ENCODE data around the gene CD70. TPM values are rescaled to one million over a fixed set of nuclear protein-coding genes. Genes with fewer than 3 reads are reported as not detected.

The CD70 gene
- total and polyA plus RNA-seq, 2 donors (not counting 1 experiment from before 2014, with no cell fraction given) = 23.9 to 49.1 TPM

DNA sequence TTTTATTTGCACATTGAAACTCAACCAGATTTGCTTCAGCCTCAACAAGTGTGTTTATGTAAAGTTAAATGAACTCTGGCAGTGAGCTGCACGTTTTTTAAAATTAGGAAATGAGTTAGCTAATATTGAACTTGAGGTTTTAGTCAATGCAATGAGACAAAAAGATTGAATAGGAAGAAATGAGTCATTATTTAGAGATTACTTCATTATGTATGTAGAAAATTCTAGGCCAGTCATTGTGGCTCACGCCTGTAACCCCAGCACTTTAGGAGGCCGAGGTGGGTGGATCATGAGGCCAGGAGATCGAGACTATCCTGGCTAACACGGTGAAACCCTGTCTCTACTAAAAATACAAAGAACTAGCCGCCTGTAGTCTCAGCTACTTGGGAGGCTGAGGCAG, 22.8 kb upstream of the CD70 start:
- intact Hi-C loops (cut with micrococcal nuclease) = no loop called here
- peaks cover 0 to 14% (median 5%) of the 10 kb centered on the region in 4 experiments for H3K27me3 ChIP-seq (replicated peaks in 1 of 4; ENCODE audit: control extremely low read depth in 1 of 4, control insufficient read depth in 3 of 4, insufficient read depth in 4 of 4, low read length in 3 of 4)
- ChIA-PET CTCF (interaction anchor here (0.6 to 0.7 kb wide), 2 partner anchors 54 to 235 kb away, joined by 3 read pairs; no protein-coding TSS in a partner anchor), POLR2A (interaction anchor here (0.6 to 0.7 kb wide), 2 partner anchors 36 to 93 kb away, joined by 4 to 5 read pairs; no protein-coding TSS in a partner anchor)
- H2AFZ ChIP-seq (ENCODE audit: insufficient read depth, low read depth, low read length, poor library complexity, severe bottlenecking) = no peak overlapping the region
- ATAC-seq (ENCODE audit: low read depth) = no peak
- H3K4me2 ChIP-seq (replicated peaks; ENCODE audit: low read depth, low read length, poor library complexity, severe bottlenecking) = no peak overlapping the region
- no peaks in the 10 kb centered on the region for H3K36me3 ChIP-seq (replicated peaks in 1 of 2; ENCODE audit: control extremely low read depth in 1 of 2, control insufficient read depth in 1 of 2, extremely low read depth in 1 of 2, insufficient read depth in 2 of 2, low read length in 1 of 2)
- H3K9ac ChIP-seq (ENCODE audit: low read length) = no peak overlapping the region
- no peak overlapping the region for H3K4me3 ChIP-seq (ENCODE audit: control extremely low read depth in 1 of 5, extremely low read depth in 1 of 5, insufficient read depth in 1 of 5, low read depth in 2 of 5, low read length in 4 of 5)
- no peak for TF ChIP-seq EZH2 (IDR thresholded peaks at IDR 0.05; ENCODE audit: borderline replicate concordance, insufficient read depth, low read depth, low read length, poor library complexity, severe bottlenecking)
- TF ChIP-seq, protein P1, sequence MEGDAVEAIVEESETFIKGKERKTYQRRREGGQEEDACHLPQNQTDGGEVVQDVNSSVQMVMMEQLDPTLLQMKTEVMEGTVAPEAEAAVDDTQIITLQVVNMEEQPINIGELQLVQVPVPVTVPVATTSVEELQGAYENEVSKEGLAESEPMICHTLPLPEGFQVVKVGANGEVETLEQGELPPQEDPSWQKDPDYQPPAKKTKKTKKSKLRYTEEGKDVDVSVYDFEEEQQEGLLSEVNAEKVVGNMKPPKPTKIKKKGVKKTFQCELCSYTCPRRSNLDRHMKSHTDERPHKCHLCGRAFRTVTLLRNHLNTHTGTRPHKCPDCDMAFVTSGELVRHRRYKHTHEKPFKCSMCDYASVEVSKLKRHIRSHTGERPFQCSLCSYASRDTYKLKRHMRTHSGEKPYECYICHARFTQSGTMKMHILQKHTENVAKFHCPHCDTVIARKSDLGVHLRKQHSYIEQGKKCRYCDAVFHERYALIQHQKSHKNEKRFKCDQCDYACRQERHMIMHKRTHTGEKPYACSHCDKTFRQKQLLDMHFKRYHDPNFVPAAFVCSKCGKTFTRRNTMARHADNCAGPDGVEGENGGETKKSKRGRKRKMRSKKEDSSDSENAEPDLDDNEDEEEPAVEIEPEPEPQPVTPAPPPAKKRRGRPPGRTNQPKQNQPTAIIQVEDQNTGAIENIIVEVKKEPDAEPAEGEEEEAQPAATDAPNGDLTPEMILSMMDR (IDR thresholded peaks at IDR 0.05) = no peak
- Mint-ChIP-seq H3K9me3 (ENCODE audit: insufficient read depth) (peaks cover 3% of the 10 kb centered on the region), H3K27ac (no peak overlapping the region), H3K4me1 (peaks cover 4% of the 10 kb centered on the region), H3K4me3 (no peak overlapping the region), H3K27me3 (peaks cover 50% of the 10 kb centered on the region)
- no peaks in the 10 kb centered on the region for H4K20me1 ChIP-seq (ENCODE audit: control insufficient read depth, insufficient read depth, low read length, poor library complexity, severe bottlenecking)
- H3K4me1 ChIP-seq (ENCODE audit: control insufficient read depth in 2 of 2, insufficient read depth in 2 of 2, low read length in 2 of 2) = no peaks in the 10 kb centered on the region
- DNase-seq = no peak
- WGBS (ENCODE audit: insufficient coverage) = 26% methylated on average over 2 of the region's 6 CpGs
- no peaks in the 10 kb centered on the region for H3K79me2 ChIP-seq (ENCODE audit: control insufficient read depth, insufficient read depth, low read length)
- H3K9me3 ChIP-seq (ENCODE audit: control extremely low read depth in 1 of 3, control insufficient read depth in 2 of 3, insufficient read depth in 1 of 3, low read length in 2 of 3) = peaks cover 3 to 9% (median 6%) of the 10 kb centered on the region in 3 donors
- H3K27ac ChIP-seq (ENCODE audit: low read length in 2 of 2) = no peak overlapping the region

DNA sequence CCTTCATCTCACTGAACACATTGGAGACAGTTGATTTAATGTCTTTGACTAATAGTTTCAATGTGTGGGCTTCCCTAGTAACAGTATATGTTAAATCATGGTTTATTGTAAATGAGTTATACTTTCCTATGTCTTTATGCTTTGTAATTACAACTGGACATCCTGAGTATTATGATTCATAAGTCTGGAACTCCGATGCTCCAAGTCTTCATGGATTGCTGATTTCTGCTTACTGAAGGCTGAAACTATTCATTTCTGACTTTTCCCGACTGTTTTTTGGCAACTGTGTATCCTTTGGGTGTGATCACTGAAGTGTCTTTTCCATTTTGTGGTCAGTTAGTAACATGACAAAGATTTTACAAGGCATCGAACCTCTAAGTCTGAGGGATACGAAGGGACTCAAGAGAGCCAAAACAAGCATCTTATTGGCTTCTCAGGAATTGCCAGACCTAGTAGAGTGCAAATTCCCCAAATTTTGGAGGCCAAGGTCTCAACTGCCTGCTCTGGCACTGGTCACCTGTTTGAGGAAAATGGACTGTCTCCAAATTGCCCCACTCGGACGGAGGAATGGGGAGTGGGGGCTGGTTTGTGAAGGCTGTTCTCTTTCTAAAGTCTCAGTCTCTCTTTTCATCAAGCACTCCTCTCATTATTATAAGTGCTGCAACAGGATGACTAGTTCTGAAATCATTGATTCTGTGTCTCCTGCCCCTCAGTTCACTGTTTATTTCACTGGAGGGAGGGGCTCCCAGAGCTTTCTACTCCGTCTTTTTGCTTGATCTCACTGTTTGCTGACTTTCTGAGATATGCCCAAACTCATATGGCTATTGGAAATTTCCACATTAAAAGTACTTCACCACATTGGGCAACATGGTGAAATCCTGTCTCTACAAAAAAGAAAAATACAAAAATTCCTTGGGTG, 20.2 kb upstream of the CD70 start:
- H3K4me1 Mint-ChIP-seq = peaks cover 4% of the 10 kb centered on the region
- Histone ChIP-seq H3K4me3 (ENCODE audit: control extremely low read depth in 1 of 5, extremely low read depth in 1 of 5, insufficient read depth in 1 of 5, low read depth in 2 of 5, low read length in 4 of 5) (no peak overlapping the region), H3K27ac (ENCODE audit: low read length in 2 of 2) (no peak overlapping the region), H3K36me3 (replicated peaks in 1 of 2; ENCODE audit: control extremely low read depth in 1 of 2, control insufficient read depth in 1 of 2, extremely low read depth in 1 of 2, insufficient read depth in 2 of 2, low read length in 1 of 2) (no peaks in the 10 kb centered on the region), H3K27me3 (replicated peaks in 1 of 4; ENCODE audit: control extremely low read depth in 1 of 4, control insufficient read depth in 3 of 4, insufficient read depth in 4 of 4, low read length in 3 of 4) (peaks cover 0 to 12% (median 5%) of the 10 kb centered on the region in 4 experiments), H3K9me3 (ENCODE audit: control extremely low read depth in 1 of 3, control insufficient read depth in 2 of 3, insufficient read depth in 1 of 3, low read length in 2 of 3) (no peaks in the 10 kb centered on the region), H3K4me2 (replicated peaks; ENCODE audit: low read depth, low read length, poor library complexity, severe bottlenecking) (no peak overlapping the region), H3K4me1 (ENCODE audit: control insufficient read depth in 2 of 2, insufficient read depth in 2 of 2, low read length in 2 of 2) (no peaks in the 10 kb centered on the region), H4K20me1 (ENCODE audit: control insufficient read depth, insufficient read depth, low read length, poor library complexity, severe bottlenecking) (no peaks in the 10 kb centered on the region), H3K9ac (ENCODE audit: low read length) (no peak overlapping the region), H2AFZ (ENCODE audit: insufficient read depth, low read depth, low read length, poor library complexity, severe bottlenecking) (no peak overlapping the region), H3K79me2 (ENCODE audit: control insufficient read depth, insufficient read depth, low read length) (no peaks in the 10 kb centered on the region)
- no peak overlapping the region for H3K4me3 Mint-ChIP-seq
- no peaks in the 10 kb centered on the region for H3K9me3 Mint-ChIP-seq (ENCODE audit: insufficient read depth)
- H3K27me3 Mint-ChIP-seq = peaks cover 32% of the 10 kb centered on the region
- no peak overlapping the region for H3K27ac Mint-ChIP-seq
- intact Hi-C loops (cut with micrococcal nuclease) = no loop called here
- ChIA-PET CTCF (interaction anchor here (0.6 kb wide), 1 partner anchor 11 kb away, joined by 3 read pairs; no protein-coding TSS in a partner anchor), POLR2A (no interaction called here)
- 56% methylated on average over 5 of the region's 7 CpGs for WGBS (ENCODE audit: insufficient coverage)
- ATAC-seq (ENCODE audit: low read depth) (no peak), DNase-seq (no peak)
- TF ChIP-seq EZH2 (IDR thresholded peaks at IDR 0.05; ENCODE audit: borderline replicate concordance, insufficient read depth, low read depth, low read length, poor library complexity, severe bottlenecking) = no peak
- TF ChIP-seq, protein P1 (IDR thresholded peaks at IDR 0.05) = no peak
